Smooth muscle cell of the coronary artery (primary cell): ENCODE results near the gene DYNLL1. TPM values are rescaled to one million over a fixed set of nuclear protein-coding genes. Genes with fewer than 3 reads are reported as not detected.

Experiments used
- total RNA-seq: library from RNA; depleted of rRNA; stranded (reverse); fragments of >200 nt; gene quantifications from 2 replicates; pipeline ENCODE4 v1.2.3, GENCODE V29; 2014; ENCODE audit warnings: low replicate concordance

Gene DYNLL1
- 304 and 347 TPM in 2 replicates for total RNA-seq

GRCh38 chr12:120495731-120496412 is at the start of gene DYNLL1:
TSS of gene DYNLL1 (plus strand) at chr12:120496113. CDS start at chr12:120496422, 309 bp downstream.

GRCh38 chr12:120469450-120470149 is 26.3 kb upstream of the DYNLL1 start, which contains the start of gene SRSF9:
TSS of gene SRSF9 (minus strand) at chr12:120469748. CDS start at chr12:120469609, 139 bp downstream.

DNA sequence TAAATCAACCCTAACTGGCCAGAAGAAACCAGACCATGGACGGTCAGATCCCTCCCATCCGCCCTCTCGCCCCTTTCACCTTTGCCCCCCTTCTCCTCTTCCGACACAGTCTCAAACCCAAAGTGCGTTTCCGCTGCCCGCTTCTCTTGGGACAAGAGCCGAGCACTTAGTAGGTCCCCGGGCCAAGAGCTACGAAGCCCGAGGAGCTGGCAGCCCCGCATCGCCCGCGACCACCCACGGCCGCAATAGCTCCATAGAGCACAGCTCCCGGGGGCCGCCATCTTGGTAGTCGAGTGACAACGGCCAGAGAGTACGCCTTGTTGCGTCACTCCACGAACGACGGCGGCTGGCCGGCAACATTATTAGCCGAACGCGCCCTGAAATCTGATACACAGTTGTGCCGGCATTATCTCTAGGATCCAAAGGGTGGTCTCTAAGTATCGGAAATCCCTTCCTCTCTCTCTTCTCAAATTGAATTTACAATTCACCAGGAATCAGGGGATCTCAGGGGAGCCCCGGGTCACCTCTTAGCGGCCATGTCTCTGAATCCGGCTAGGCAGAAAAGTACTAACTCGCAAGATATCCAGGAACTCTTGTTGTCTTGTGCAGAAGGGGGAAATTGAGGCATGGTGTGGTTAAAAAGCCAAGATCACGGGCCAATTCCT is 33.1 kb downstream of the DYNLL1 start, which contains the start of gene COQ5:
Gene COQ5, minus strand, starts transcription at position 298 of the 665 bp plus-strand sequence. Its CDS starts 17 bp downstream, at position 281.

DNA sequence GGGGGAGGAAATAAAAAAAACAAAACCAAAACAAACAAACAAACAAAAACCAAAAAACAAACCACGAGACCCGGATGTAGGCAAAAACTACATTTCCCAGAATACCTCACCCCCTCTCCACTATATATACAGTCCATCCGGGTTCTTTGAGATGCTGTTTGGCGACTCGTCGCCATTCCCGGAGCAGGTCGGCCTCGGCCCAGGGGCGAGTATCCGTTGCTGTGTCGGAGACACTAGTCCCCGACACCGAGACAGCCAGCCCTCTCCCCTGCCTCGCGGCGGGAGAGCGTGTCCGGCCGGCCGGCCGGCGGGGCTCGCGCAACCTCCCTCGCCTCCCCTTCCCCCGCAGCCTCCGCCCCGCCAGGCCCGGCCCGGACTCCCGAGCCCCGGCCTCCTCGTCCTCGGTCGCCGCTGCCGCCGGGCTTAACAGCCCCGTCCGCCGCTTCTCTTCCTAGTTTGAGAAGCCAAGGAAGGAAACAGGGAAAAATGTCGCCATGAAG is 38.3 kb downstream of the DYNLL1 start, which contains the start of gene RNF10:
Gene RNF10, plus strand, starts transcription at position 154 of the 500 bp plus-strand sequence. CDS start 456 bp downstream, outside the sequence.

Other genes starting within 250 kb of the DYNLL1 start
- 4.4 and 22.3 TPM in 2 replicates for gene PXN, start 230.4 kb upstream of the DYNLL1 start, total RNA-seq
- under 0.01 and 251 TPM in 2 replicates for gene RNU4-2, start 204.2 kb upstream of the DYNLL1 start, total RNA-seq
- under 0.01 and 55.9 TPM in 2 replicates for gene RNU4-1, start 202.9 kb upstream of the DYNLL1 start, total RNA-seq
- gene SIRT4, start 193.8 kb upstream of the DYNLL1 start, total RNA-seq: 1.5 and 2.9 TPM in 2 replicates
- not detected in 2 replicates for gene PLA2G1B, start 168.3 kb upstream of the DYNLL1 start, total RNA-seq
- not detected in 2 replicates for gene MSI1, start 126.9 kb upstream of the DYNLL1 start, total RNA-seq
- 546 and 838 TPM in 2 replicates for gene COX6A1, start 58.0 kb upstream of the DYNLL1 start, total RNA-seq
- gene TRIAP1, start 49.7 kb upstream of the DYNLL1 start, total RNA-seq: 14.6 and 24.8 TPM in 2 replicates
- gene GATC, start 49.7 kb upstream of the DYNLL1 start, total RNA-seq: 10.5 and 15.0 TPM in 2 replicates
- 216 and 271 TPM in 2 replicates for gene SRSF9, start 26.4 kb upstream of the DYNLL1 start, total RNA-seq
- 28.4 and 39.1 TPM in 2 replicates for gene COQ5, start 33.0 kb downstream of the DYNLL1 start, total RNA-seq
- 89.5 and 217 TPM in 2 replicates for gene RNF10, start 38.2 kb downstream of the DYNLL1 start, total RNA-seq
- 52.2 and 60.1 TPM in 2 replicates for gene POP5, start 85.3 kb downstream of the DYNLL1 start, total RNA-seq
- gene CABP1, start 144.5 kb downstream of the DYNLL1 start, total RNA-seq: 0.82 and 0.83 TPM in 2 replicates
- gene MLEC, start 191.0 kb downstream of the DYNLL1 start, total RNA-seq: 106 and 122 TPM in 2 replicates
- 17.8 and 20.0 TPM in 2 replicates for gene UNC119B, start 214.3 kb downstream of the DYNLL1 start, total RNA-seq
- 7.6 and 8.7 TPM in 2 replicates for gene ACADS, start 229.7 kb downstream of the DYNLL1 start, total RNA-seq